CD14-positive monocyte (primary cell): Measurements from ENCODE around the gene S1PR2. TPM values are rescaled to one million over a fixed set of nuclear protein-coding genes. Genes with fewer than 3 reads are reported as not detected.

Experiments used
- DNase-seq, 3 donors: peaks; one replicate each; pipeline ENCODE4 v3.0.0-alpha.2; 2011 to 2022
- H2AFZ ChIP-seq: 2 replicates; pipeline ENCODE4 v1.6.0; 2012; ENCODE audit warnings: mild to moderate bottlenecking, low read depth, low read length, inconsistent platforms; ENCODE audit not compliant: insufficient read depth, poor library complexity, severe bottlenecking
- H3K27ac ChIP-seq, 2 donors: 1 replicate in 1 of 2; 2 replicates in 1 of 2; pipeline ENCODE4 v1.5.1; 2012 to 2013; ENCODE audit warnings: low read length in 2 of 2, control low read depth in 1 of 2, inconsistent platforms in 1 of 2, low read depth in 1 of 2, mild to moderate bottlenecking in 1 of 2
- H3K27me3 ChIP-seq, 2 donors: one replicate each; pipeline versions ENCODE4 v1.6.0 to v1.6.1; 2011 to 2013; ENCODE audit warnings: low read length in 2 of 2; ENCODE audit not compliant: control insufficient read depth in 2 of 2, insufficient read depth in 2 of 2
- H3K36me3 ChIP-seq, 2 donors: replicated peaks in 1 of 2; 1 replicate in 1 of 2; 2 replicates in 1 of 2; pipeline versions ENCODE4 v1.5.1 to v1.6.1; 2012 to 2013; ENCODE audit warnings: low read length in 2 of 2, control low read depth in 1 of 2, inconsistent platforms in 1 of 2, mild to moderate bottlenecking in 1 of 2; ENCODE audit not compliant: insufficient read depth in 2 of 2, control insufficient read depth in 1 of 2
- H3K4me1 ChIP-seq, 2 donors: 1 replicate in 1 of 2; 2 replicates in 1 of 2; pipeline versions ENCODE4 v1.5.1 to v1.6.1; 2012 to 2013; ENCODE audit warnings: low read length in 2 of 2, control low read depth in 1 of 2, inconsistent platforms in 1 of 2, mild to moderate bottlenecking in 1 of 2, moderate library complexity in 1 of 2; ENCODE audit not compliant: insufficient read depth in 2 of 2, control insufficient read depth in 1 of 2
- H3K4me2 ChIP-seq: replicated peaks from 2 replicates; pipeline ENCODE3; 2012; ENCODE audit warnings: low read length, moderate library complexity, mild to moderate bottlenecking; ENCODE audit not compliant: poor library complexity, severe bottlenecking; ENCODE audit errors: extremely low read depth
- H3K4me3 ChIP-seq, 3 experiments: fragments of 200-600 bp in 1 of 3; sonication (generic) in 1 of 3; replicated peaks in 1 of 3; 1 replicate in 2 of 3; 2 replicates in 1 of 3; pipeline ENCODE4 v1.5.1; 2011 to 2013; ENCODE audit warnings: low read length in 3 of 3, mild to moderate bottlenecking in 3 of 3, control low read depth in 2 of 3, low read depth in 2 of 3, inconsistent platforms in 1 of 3, moderate library complexity in 1 of 3
- H3K79me2 ChIP-seq: 2 replicates; pipeline ENCODE4 v1.6.0; 2012; ENCODE audit warnings: mild to moderate bottlenecking, control low read depth, inconsistent platforms, low read length, moderate library complexity; ENCODE audit not compliant: insufficient read depth
- H3K9ac ChIP-seq: 2 replicates; pipeline ENCODE4 v1.6.0; 2017; ENCODE audit warnings: low read length, mild to moderate bottlenecking; ENCODE audit not compliant: insufficient read depth, poor library complexity, severe bottlenecking
- H3K9me3 ChIP-seq, 2 donors: replicated peaks in 1 of 2; 1 replicate in 1 of 2; 2 replicates in 1 of 2; pipeline versions ENCODE4 v1.5.1 to v1.6.1; 2012 to 2013; ENCODE audit warnings: low read length in 2 of 2, control low read depth in 1 of 2; ENCODE audit not compliant: control insufficient read depth in 1 of 2, insufficient read depth in 1 of 2
- H4K20me1 ChIP-seq: 2 replicates; pipeline ENCODE4 v1.6.0; 2012; ENCODE audit warnings: mild to moderate bottlenecking, low read length, control low read depth, moderate library complexity; ENCODE audit not compliant: insufficient read depth
- H3K27ac Mint-ChIP-seq, 7 donors: one replicate each; pipeline ENCODE4 v1.8.0; 2020; ENCODE audit warnings: mild to moderate bottlenecking in 7 of 7, mixed read lengths in 7 of 7, moderate library complexity in 6 of 7, inconsistent platforms in 2 of 7
- H3K27me3 Mint-ChIP-seq, 3 donors: one replicate each; pipeline ENCODE4 v1.8.0; 2021 to 2022; ENCODE audit warnings: low read depth in 3 of 3, mild to moderate bottlenecking in 3 of 3, mixed read lengths in 3 of 3, moderate library complexity in 3 of 3, inconsistent platforms in 1 of 3
- H3K36me3 Mint-ChIP-seq, 2 donors: one replicate each; pipeline ENCODE4 v1.8.0; 2020; ENCODE audit warnings: mixed read lengths in 2 of 2, inconsistent platforms in 1 of 2, mild to moderate bottlenecking in 1 of 2
- H3K4me1 Mint-ChIP-seq: one replicate; pipeline ENCODE4 v1.8.0; 2020; ENCODE audit warnings: mild to moderate bottlenecking, mixed read lengths
- H3K4me3 Mint-ChIP-seq, 2 donors: one replicate each; pipeline ENCODE4 v1.8.0; 2020; ENCODE audit warnings: mild to moderate bottlenecking in 2 of 2, mixed read lengths in 2 of 2, moderate library complexity in 1 of 2
- H3K9me3 Mint-ChIP-seq, 7 donors: one replicate each; pipeline ENCODE4 v1.8.0; 2020 to 2022; ENCODE audit warnings: mixed read lengths in 7 of 7, mild to moderate bottlenecking in 6 of 7, moderate library complexity in 6 of 7, inconsistent platforms in 2 of 7
- WGBS: methylation state at CpG from one replicate; pipeline ENCODE4 v1.1.5; 2013; ENCODE audit warnings: missing lambda C conversion rate; ENCODE audit not compliant: insufficient coverage; 5-methylcytosine and 5-hydroxymethylcytosine counted together
- intact Hi-C, 2 donors: fragments of 100-400 bp; cut with micrococcal nuclease; formaldehyde crosslinking; loops; one replicate each; pipeline versions ENCODE4 v1.15.0 to v1.15.1; 2023
- polyA plus RNA-seq, 3 donors: library from polyadenylated mRNA; depleted of rRNA in 1 of 3; unstranded in 2 of 3; stranded (reverse) in 1 of 3; fragments of 300-500 nt in 2 of 3; fragments of >200 nt in 1 of 3; fragmentation: Illumina TruSeq in 2 of 3; gene quantifications; 1 replicate in 2 of 3; 2 replicates in 1 of 3; pipeline ENCODE4 v1.2.3, GENCODE V29; 2012 to 2021
- small RNA-seq: library from RNA; depleted of rRNA; stranded (forward); fragments of <200 nt; gene quantifications from one replicate; pipeline ENCODE3, GENCODE V24; 2012; ENCODE audit warnings: low read depth; ENCODE audit not compliant: insufficient read length
- TF ChIP-seq, protein P1 (sequence below): fragments of 200-600 bp; IDR thresholded peaks from one replicate; pipeline ENCODE4 v1.8.0; 2022; ENCODE audit warnings: antibody characterized with exemption, mild to moderate bottlenecking

S1PR2 gene
- polyA plus RNA-seq, 3 donors, result 0.40 to 2.0 (median 0.55) TPM

DNA sequence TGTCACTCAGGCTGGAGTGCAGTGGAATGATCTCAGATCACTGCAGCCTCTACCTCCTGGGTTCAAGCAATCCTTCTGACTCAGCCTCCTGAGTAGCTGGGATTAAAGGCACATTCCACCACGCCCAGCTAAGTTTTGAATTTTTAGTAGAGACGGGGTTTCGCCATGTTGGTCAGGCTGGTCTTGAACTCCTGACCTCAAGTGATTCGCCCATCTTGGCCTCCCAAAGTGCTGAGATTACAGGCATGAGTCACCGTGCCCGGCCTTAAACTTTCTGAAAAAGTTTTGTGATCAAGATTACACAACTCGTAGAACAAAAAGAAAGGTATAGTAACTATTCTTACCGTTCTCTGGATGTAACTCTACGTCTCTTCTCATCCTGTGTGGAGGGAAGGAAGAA lies 57.6 kb downstream of the S1PR2 start:
- peak overlapping the region in 3 of 7 donors; percentile 3 to 67 (median 51) for H3K27ac Mint-ChIP-seq
- WGBS, result 60% methylated on average over 2 of the region's 9 CpGs

More for the DNA sequence above, 57.6 kb downstream of the S1PR2 start:
- Histone ChIP-seq H3K4me3 (no peak overlapping the region), H3K9ac (no peak overlapping the region), H3K27ac (no peak overlapping the region), H3K9me3 (no peaks in the 10 kb centered on the region), H3K4me1 (no peaks in the 10 kb centered on the region), H3K79me2 (peaks cover 29% of the 10 kb centered on the region), H3K4me2 (no peak overlapping the region), H4K20me1 (no peaks in the 10 kb centered on the region), H3K27me3 (no peaks in the 10 kb centered on the region), H3K36me3 (peaks cover 75 to 95% of the 10 kb centered on the region in 2 donors), H2AFZ (no peak overlapping the region)
- intact Hi-C loops, result no loop called here
- H3K9me3 Mint-ChIP-seq, result peaks cover 0 to 2% (median 0%) of the 10 kb centered on the region in 7 donors
- peaks cover 0 to 4% (median 0%) of the 10 kb centered on the region in 3 donors for H3K27me3 Mint-ChIP-seq
- peaks cover 66 to 93% of the 10 kb centered on the region in 2 donors for H3K36me3 Mint-ChIP-seq
- TF ChIP-seq, protein P1, sequence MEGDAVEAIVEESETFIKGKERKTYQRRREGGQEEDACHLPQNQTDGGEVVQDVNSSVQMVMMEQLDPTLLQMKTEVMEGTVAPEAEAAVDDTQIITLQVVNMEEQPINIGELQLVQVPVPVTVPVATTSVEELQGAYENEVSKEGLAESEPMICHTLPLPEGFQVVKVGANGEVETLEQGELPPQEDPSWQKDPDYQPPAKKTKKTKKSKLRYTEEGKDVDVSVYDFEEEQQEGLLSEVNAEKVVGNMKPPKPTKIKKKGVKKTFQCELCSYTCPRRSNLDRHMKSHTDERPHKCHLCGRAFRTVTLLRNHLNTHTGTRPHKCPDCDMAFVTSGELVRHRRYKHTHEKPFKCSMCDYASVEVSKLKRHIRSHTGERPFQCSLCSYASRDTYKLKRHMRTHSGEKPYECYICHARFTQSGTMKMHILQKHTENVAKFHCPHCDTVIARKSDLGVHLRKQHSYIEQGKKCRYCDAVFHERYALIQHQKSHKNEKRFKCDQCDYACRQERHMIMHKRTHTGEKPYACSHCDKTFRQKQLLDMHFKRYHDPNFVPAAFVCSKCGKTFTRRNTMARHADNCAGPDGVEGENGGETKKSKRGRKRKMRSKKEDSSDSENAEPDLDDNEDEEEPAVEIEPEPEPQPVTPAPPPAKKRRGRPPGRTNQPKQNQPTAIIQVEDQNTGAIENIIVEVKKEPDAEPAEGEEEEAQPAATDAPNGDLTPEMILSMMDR, result no peak
- no peaks in the 10 kb centered on the region for H3K4me1 Mint-ChIP-seq
- no peak overlapping the region for H3K4me3 Mint-ChIP-seq
- DNase-seq, result no peak

Small RNA genes within 50 kb of the gene (small RNA-seq; reads per million reads assigned to genes)
- not detected for gene MIR4322

Other genes with a start within 250 kb of the S1PR2 start
- gene COL5A3, start 220.8 kb downstream of the S1PR2 start, polyA plus RNA-seq, result not detected
- gene RDH8, start 217.8 kb downstream of the S1PR2 start, polyA plus RNA-seq, result not detected
- 100 to 1,000 TPM in 1 of 3 donors, 10 to 100 TPM in 2; 12.6 to 106 (median 17.6) TPM for gene SHFL, start 145.0 kb downstream of the S1PR2 start, polyA plus RNA-seq
- 1 to 10 TPM in 1 of 3 donors, not detected in 2; 2.1 TPM for gene ANGPTL6, start 128.7 kb downstream of the S1PR2 start, polyA plus RNA-seq
- gene PPAN, start 125.0 kb downstream of the S1PR2 start, polyA plus RNA-seq, result 10 to 100 TPM in 1 of 3 donors, 1 to 10 TPM in 2; 7.2 to 26.2 (median 7.6) TPM
- gene P2RY11, start 119.6 kb downstream of the S1PR2 start, polyA plus RNA-seq, result 1 to 10 TPM in 1 of 3 donors, under 1 TPM in 2; 0.50 to 10.0 (median 0.69) TPM
- 100 to 1,000 TPM; 148 to 368 (median 166) TPM for gene EIF3G, start 111.4 kb downstream of the S1PR2 start, polyA plus RNA-seq
- gene DNMT1, start 36.4 kb downstream of the S1PR2 start, polyA plus RNA-seq, result 10 to 100 TPM; 17.6 to 72.5 (median 19.0) TPM
- 10 to 100 TPM; 20.4 to 40.2 (median 22.7) TPM for gene MRPL4, start 20.9 kb upstream of the S1PR2 start, polyA plus RNA-seq
- gene ICAM1, start 39.8 kb upstream of the S1PR2 start, polyA plus RNA-seq, result 100 to 1,000 TPM in 1 of 3 donors, 10 to 100 TPM in 2; 21.6 to 118 (median 40.8) TPM
- gene ICAM4, start 55.6 kb upstream of the S1PR2 start, polyA plus RNA-seq, result 10 to 100 TPM in 2 of 3 donors, 1 to 10 TPM in 1; 5.5 to 17.3 (median 11.2) TPM
- gene ICAM5, start 58.6 kb upstream of the S1PR2 start, polyA plus RNA-seq, result 1 to 10 TPM in 1 of 3 donors, under 1 TPM in 1, not detected in 1; 0.21 to 2.1 TPM
- 10 to 100 TPM in 1 of 3 donors, 1 to 10 TPM in 2; 3.5 to 11.7 (median 9.4) TPM for gene ZGLP1, start 78.5 kb upstream of the S1PR2 start, polyA plus RNA-seq
- 1 to 10 TPM; 5.5 to 6.8 (median 6.7) TPM for gene FDX2, start 84.7 kb upstream of the S1PR2 start, polyA plus RNA-seq
- 10 to 100 TPM in 1 of 3 donors, 1 to 10 TPM in 2; 6.0 to 20.7 (median 9.0) TPM for gene RAVER1, start 102.2 kb upstream of the S1PR2 start, polyA plus RNA-seq
- gene ICAM3, start 108.3 kb upstream of the S1PR2 start, polyA plus RNA-seq, result 100 to 1,000 TPM; 189 to 234 (median 198) TPM
- gene TYK2, start 149.2 kb upstream of the S1PR2 start, polyA plus RNA-seq, result 100 to 1,000 TPM in 2 of 3 donors, 10 to 100 TPM in 1; 82.9 to 441 (median 113) TPM
- 100 to 1,000 TPM in 1 of 3 donors, 10 to 100 TPM in 2; 49.3 to 575 (median 54.9) TPM for gene CDC37, start 172.2 kb upstream of the S1PR2 start, polyA plus RNA-seq
- 10 to 100 TPM in 1 of 3 donors, 1 to 10 TPM in 2; 4.7 to 14.8 (median 5.8) TPM for gene PDE4A, start 189.2 kb upstream of the S1PR2 start, polyA plus RNA-seq